Skeletal muscle satellite cell (primary cell): Measurements from ENCODE around the gene ST6GALNAC4.

Source experiments
- H3K27me3 ChIP-seq: 2 replicates; pipeline ENCODE4 v1.7.0; 2013; ENCODE audit warnings: low read length; ENCODE audit not compliant: control insufficient read depth, insufficient read depth
- H3K36me3 ChIP-seq: 2 replicates; pipeline ENCODE4 v1.7.0; 2013; ENCODE audit warnings: mild to moderate bottlenecking, control low read depth, low read length; ENCODE audit not compliant: insufficient read depth
- H3K4me1 ChIP-seq: 2 replicates; pipeline ENCODE4 v1.7.0; 2013; ENCODE audit warnings: low read length; ENCODE audit not compliant: control insufficient read depth, insufficient read depth
- H3K4me2 ChIP-seq: 2 replicates; pipeline ENCODE4 v1.7.0; 2013; ENCODE audit warnings: mild to moderate bottlenecking, low read length
- H3K4me3 ChIP-seq: 2 replicates; pipeline ENCODE4 v1.7.0; 2013; ENCODE audit warnings: low read length
- H3K9ac ChIP-seq: 2 replicates; pipeline ENCODE4 v1.7.0; 2013; ENCODE audit warnings: mild to moderate bottlenecking, low read depth, low read length, moderate library complexity
- H3K9me3 ChIP-seq: replicated peaks from 2 replicates; pipeline ENCODE4 v1.7.0; 2013; ENCODE audit warnings: mild to moderate bottlenecking, control low read depth, low read length

ST6GALNAC4 gene

GRCh38 chr9:127955294-127956015 lies 38.6 kb upstream of the ST6GALNAC4 start:
- H3K27me3 ChIP-seq, result no peaks in the 10 kb centered on the region
- no peak overlapping the region for H3K9ac ChIP-seq
- no peaks in the 10 kb centered on the region for H3K36me3 ChIP-seq
- H3K4me3 ChIP-seq, result no peak overlapping the region
- H3K9me3 ChIP-seq, result no peaks in the 10 kb centered on the region
- peaks cover 11% of the 10 kb centered on the region for H3K4me1 ChIP-seq
- H3K4me2 ChIP-seq, result no peak overlapping the region

GRCh38 chr9:127954831-127955293 lies 38.0 kb upstream of the ST6GALNAC4 start:
- no peak overlapping the region for H3K4me2 ChIP-seq
- no peak overlapping the region for H3K9ac ChIP-seq
- H3K27me3 ChIP-seq, result no peaks in the 10 kb centered on the region
- no peaks in the 10 kb centered on the region for H3K9me3 ChIP-seq
- H3K36me3 ChIP-seq, result no peaks in the 10 kb centered on the region
- no peak overlapping the region for H3K4me3 ChIP-seq
- peaks cover 11% of the 10 kb centered on the region for H3K4me1 ChIP-seq

DNA sequence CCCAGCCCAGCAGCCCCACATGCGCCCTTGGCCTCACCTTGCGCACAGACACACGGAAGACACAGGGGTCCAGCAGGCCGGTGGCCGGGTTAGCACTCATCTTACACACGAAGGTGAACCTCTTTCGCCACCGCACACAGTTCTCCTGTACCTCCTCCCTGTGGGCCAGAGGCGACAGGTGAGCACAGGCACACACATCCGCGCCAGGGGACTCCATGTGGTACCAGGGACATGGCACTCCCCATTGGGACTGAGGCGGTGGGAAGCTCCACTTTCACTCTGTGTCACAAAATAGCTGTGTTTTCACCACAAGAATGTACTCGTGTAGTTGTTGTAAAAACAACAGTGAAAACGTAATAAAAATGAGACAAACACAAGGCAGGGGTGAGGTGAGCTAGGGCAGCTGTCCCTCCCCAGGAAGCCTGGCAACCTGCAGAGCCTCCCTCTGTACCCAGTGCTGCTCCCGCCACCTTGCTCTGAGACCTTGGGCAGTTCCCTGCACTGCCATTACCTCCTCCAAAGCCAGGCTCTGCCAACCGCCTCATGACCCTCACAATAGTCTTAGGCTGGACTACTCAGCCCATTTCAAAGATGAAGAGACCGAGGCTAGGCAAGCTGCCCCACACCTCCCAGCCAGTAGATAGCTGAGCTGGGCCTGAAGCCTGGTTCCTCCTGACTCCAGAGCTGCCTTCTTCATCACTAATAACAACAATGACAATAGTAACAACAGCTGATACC lies 37.1 kb upstream of the ST6GALNAC4 start:
- peaks cover 11% of the 10 kb centered on the region for H3K4me1 ChIP-seq
- no peaks in the 10 kb centered on the region for H3K9me3 ChIP-seq
- no peaks in the 10 kb centered on the region for H3K36me3 ChIP-seq
- H3K27me3 ChIP-seq, result no peaks in the 10 kb centered on the region
- H3K4me3 ChIP-seq, result no peak overlapping the region
- H3K4me2 ChIP-seq, result no peak overlapping the region
- H3K9ac ChIP-seq, result no peak overlapping the region

DNA sequence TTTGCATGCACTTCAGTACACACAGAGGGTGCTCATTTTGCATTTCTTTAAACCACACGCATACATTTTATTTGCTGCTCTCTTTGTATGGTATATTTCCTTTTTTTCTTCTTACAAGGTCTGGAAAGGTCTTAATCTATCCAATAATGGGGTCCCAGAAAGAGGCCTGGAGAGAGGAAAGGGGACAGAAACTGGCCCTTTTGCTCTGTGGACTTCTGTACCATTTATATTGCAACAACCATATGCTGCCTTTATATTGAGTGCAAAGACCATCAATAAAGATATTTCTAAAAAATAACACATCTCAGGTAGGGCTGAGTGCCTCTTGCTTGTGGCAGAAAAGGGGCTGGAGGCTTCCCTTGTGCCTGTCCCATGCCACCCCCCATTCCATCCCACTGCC lies 36.3 kb upstream of the ST6GALNAC4 start:
- no peaks in the 10 kb centered on the region for H3K36me3 ChIP-seq
- peaks cover 11% of the 10 kb centered on the region for H3K4me1 ChIP-seq
- H3K9ac ChIP-seq, result no peak overlapping the region
- no peaks in the 10 kb centered on the region for H3K27me3 ChIP-seq
- no peak overlapping the region for H3K4me2 ChIP-seq
- no peaks in the 10 kb centered on the region for H3K9me3 ChIP-seq
- H3K4me3 ChIP-seq, result no peak overlapping the region

GRCh38 chr9:127950513-127951289 lies 33.9 kb upstream of the ST6GALNAC4 start:
- Histone ChIP-seq H3K36me3 (no peaks in the 10 kb centered on the region), H3K27me3 (no peaks in the 10 kb centered on the region), H3K4me2 (no peak overlapping the region), H3K9me3 (no peaks in the 10 kb centered on the region), H3K4me1 (peaks cover 10% of the 10 kb centered on the region), H3K4me3 (no peak overlapping the region), H3K9ac (no peak overlapping the region)

DNA sequence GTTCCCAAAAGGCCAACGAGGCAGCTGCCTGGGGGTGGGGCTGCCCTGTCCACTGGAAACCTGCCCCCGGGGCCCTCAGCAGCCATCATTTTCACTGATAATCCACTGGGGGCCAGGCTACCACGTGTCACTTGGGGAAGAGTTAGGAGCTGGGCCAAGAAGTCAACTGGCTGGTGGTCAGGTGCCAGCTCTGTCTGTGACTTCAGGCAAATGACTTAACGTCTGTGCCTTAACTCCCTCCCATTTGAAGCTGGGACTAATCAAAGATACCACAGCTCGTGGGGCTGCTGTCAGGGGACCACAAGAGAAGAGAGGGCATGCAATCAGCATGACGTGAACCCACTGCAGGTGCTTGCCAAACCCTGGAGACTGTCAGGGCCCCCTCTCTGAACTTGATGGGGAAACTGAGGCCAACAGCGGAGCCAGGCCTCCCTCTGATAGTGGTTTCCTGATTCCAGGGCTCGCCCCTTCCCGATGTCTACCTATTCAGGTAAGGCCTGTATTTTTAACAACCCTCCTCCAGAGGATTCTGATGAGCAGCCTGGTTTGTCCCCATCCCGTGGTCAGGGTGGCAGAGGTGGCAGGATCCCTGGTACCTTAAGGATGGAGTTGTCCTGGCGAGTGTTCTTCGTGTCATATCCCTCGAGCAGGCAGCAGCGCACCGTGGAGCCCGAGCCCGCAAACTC lies 33.1 kb upstream of the ST6GALNAC4 start:
- H3K4me1 ChIP-seq, result peaks cover 3% of the 10 kb centered on the region
- no peaks in the 10 kb centered on the region for H3K36me3 ChIP-seq
- no peak overlapping the region for H3K4me2 ChIP-seq
- no peak overlapping the region for H3K4me3 ChIP-seq
- no peak overlapping the region for H3K9ac ChIP-seq
- H3K9me3 ChIP-seq, result no peaks in the 10 kb centered on the region
- no peaks in the 10 kb centered on the region for H3K27me3 ChIP-seq

DNA sequence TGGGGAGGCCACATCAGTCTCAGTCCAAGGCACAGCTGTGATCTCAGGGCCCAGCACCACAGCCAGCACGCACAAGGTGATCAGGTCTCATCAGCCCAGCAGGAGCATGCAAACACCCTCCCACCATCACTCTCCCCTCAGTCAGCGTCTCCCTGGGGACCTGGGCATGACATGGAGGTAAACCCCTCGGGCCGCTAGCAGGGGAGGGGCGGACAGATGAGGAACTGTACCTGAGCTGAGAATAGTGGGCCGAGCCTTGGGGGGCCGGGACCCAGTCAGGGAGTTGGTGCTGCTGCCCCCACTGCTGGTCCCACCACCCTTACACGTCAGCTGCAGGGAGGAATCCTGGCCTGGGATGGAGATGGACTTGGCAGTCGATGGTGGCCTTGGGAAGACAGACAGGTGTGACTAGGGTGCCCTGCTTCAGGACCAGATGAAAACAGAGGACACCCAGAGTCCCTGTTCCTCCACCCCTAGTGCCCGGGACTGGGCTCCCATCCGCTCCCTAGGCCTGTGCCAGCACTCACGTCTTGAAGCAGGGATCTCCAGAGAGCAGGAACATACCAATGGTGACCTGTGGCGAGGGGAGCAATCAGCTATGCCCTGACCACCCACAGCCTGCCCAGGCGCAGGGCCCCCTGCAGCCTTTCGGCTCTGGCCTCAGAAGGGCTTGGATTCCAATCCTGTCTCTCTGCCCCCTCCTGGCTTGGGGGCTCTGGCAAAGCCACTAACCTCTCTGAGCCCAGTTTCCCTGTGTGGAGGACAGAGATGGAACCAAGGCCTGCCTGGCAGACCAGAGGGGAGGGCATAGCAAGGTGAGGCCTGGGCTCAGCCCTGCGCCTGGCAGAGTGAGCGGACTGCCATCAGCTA lies 31.2 kb upstream of the ST6GALNAC4 start:
- Histone ChIP-seq H3K4me1 (no peaks in the 10 kb centered on the region), H3K9ac (no peak overlapping the region), H3K27me3 (no peaks in the 10 kb centered on the region), H3K36me3 (no peaks in the 10 kb centered on the region), H3K9me3 (no peaks in the 10 kb centered on the region), H3K4me2 (no peak overlapping the region), H3K4me3 (no peak overlapping the region)

DNA sequence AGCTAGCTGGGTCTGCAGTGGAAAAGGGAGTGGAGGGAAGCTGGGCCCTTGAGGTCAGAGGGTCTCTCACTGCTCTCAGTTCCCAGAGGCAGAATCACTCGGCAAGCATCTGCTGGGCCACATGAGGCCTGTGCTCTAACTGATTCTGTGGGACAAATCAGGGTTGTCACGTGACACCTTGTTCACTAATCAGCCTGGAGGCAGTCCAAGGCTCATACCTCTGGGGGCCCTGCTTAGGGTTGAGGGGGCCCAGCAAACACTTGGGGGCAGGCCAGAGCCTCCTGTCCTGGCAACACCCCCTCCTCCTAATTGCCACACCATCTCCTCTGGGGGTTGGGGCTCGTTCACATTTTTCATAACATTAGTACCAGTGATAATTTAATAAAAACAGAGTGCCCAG lies 29.9 kb upstream of the ST6GALNAC4 start:
- no peak overlapping the region for H3K4me3 ChIP-seq
- H3K36me3 ChIP-seq, result no peaks in the 10 kb centered on the region
- H3K4me1 ChIP-seq, result peaks cover 4% of the 10 kb centered on the region
- no peaks in the 10 kb centered on the region for H3K9me3 ChIP-seq
- no peak overlapping the region for H3K4me2 ChIP-seq
- H3K9ac ChIP-seq, result no peak overlapping the region
- H3K27me3 ChIP-seq, result no peaks in the 10 kb centered on the region

- Histone ChIP-seq H3K4me3 (no peak overlapping the region), H3K9me3 (no peaks in the 10 kb centered on the region), H3K4me2 (no peak overlapping the region), H3K9ac (no peak overlapping the region), H3K36me3 (no peaks in the 10 kb centered on the region), H3K27me3 (no peaks in the 10 kb centered on the region), H3K4me1 (peaks cover 4% of the 10 kb centered on the region)
Measured at GRCh38 chr9:127945942-127946341, 29.1 kb upstream of the ST6GALNAC4 start.

DNA sequence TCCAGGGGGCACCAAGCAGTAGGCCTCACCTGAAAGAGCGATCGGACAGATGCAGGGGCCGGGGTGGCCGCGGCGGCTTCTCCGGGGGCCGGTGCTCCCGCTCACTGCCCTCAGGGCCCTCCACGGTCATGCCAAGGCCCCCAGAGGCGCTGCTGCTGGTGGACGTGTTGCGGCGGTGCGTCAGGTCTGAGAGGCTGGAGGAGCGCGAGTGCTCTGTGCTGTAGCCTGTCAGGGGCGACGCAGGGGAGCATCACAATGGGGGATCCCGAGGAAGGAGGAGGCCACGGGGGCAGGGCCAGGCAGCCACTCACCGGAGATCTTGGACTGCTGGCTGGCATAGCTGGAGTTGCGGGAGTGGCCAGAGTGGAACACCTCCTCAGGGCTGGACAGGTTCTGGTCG lies 28.5 kb upstream of the ST6GALNAC4 start:
- Histone ChIP-seq H3K4me3 (no peak overlapping the region), H3K27me3 (no peaks in the 10 kb centered on the region), H3K9me3 (no peaks in the 10 kb centered on the region), H3K4me2 (no peak overlapping the region), H3K36me3 (no peaks in the 10 kb centered on the region), H3K4me1 (peaks cover 4% of the 10 kb centered on the region), H3K9ac (no peak overlapping the region)
